H54 (cell line): ENCODE results near the gene TMEM179.

ENCODE experiments used
- DNase-seq: peaks from one replicate; pipeline ENCODE4 v3.0.0; 2011; ENCODE audit warnings: low spot score, mixed read lengths; ENCODE audit not compliant: insufficient read length
- FAIRE-seq: peaks from 3 replicates; lab custom pipeline; 2011; peaks lifted over from hg19 to GRCh38; lab: Jason Lieb, UNC
- POLR2A ChIP-seq: IDR thresholded peaks from 2 replicates; pipeline ENCODE4 v1.6.1; 2011; ENCODE audit warnings: low read depth, mild to moderate bottlenecking, low read length

Gene TMEM179

DNA sequence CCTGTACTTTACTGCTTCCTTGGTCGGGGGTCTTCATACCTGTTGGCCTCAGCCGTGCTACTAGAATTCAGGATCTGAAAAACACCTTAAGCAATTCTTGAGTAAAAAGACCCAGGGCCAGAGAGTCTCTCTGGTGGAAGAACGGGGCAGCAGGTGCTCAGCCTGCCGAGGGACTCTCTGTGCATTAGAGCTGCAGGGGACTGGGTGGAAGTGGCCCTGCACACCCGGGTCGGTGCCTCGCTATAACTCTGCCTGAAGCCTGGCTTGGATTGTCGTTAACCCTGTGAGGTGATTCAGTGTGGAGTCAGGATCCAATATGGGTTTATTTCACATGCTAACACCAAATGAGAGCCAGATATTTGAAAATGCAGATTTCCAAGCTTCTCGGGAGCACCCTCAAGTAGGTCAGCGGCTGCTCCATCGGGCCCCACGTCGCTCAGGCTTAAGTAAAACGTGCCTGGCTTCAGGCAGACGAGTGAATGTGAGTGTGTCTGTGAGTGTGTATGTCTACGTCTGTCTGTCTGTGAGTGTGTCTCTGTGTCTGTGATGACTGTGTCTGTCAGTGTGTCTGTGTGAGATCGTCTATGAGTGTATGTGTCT lies 60.1 kb downstream of the TMEM179 start:
- no peak for FAIRE-seq
- DNase-seq = no peak
- TF ChIP-seq POLR2A = no peak

- TF ChIP-seq POLR2A = no peak
- FAIRE-seq (no peak), DNase-seq (no peak)
These were observed 61.4 kb downstream of the TMEM179 start for GRCh38 chr14:104542871-104543830.

GRCh38 chr14:104541905-104542465 lies 62.6 kb downstream of the TMEM179 start:
- TF ChIP-seq POLR2A = no peak
- FAIRE-seq (no peak), DNase-seq (no peak)
